HEK293 (cell line): Measurements from ENCODE around the gene SH3RF3.
"Not testable (repeated sequence)": the region's sequence is repeated elsewhere in the genome, so short reads cannot be mapped to it uniquely, and the experiment has no call there.

Experiments
- KLF9 ChIP-seq: fragments of 450-650 bp; formaldehyde crosslinking; IDR thresholded peaks from 2 replicates; pipeline ENCODE4 v1.5.1; 2016; ENCODE audit warnings: missing biosample characterization, missing genetic modification characterization, low read depth
- PRDM1 ChIP-seq: fragments of 450-650 bp; formaldehyde crosslinking; IDR thresholded peaks from 2 replicates; pipeline ENCODE4; 2016; ENCODE audit warnings: missing biosample characterization, missing genetic modification characterization
- REST ChIP-seq: fragments of 450-650 bp; formaldehyde crosslinking; IDR thresholded peaks from 2 replicates; pipeline ENCODE4 v1.5.1; 2016; ENCODE audit warnings: missing biosample characterization, missing genetic modification characterization
- YY1 ChIP-seq: fragments of 450-650 bp; formaldehyde crosslinking; IDR thresholded peaks from 2 replicates; pipeline ENCODE4 v1.5.1; 2018; ENCODE audit warnings: missing biosample characterization, missing genetic modification characterization
- ZNF280D ChIP-seq: fragments of 450-650 bp; formaldehyde crosslinking; IDR thresholded peaks from 2 replicates; pipeline ENCODE4 v1.5.1; 2016; ENCODE audit warnings: missing biosample characterization, missing genetic modification characterization
- ZNF473 ChIP-seq: fragments of 450-650 bp; formaldehyde crosslinking; IDR thresholded peaks from 2 replicates; pipeline ENCODE4 v1.5.1; 2017; ENCODE audit warnings: missing biosample characterization, missing genetic modification characterization
- ZNF549 ChIP-seq: fragments of 450-650 bp; IDR thresholded peaks from 2 replicates; pipeline ENCODE4 v1.5.1; 2018; ENCODE audit warnings: missing biosample characterization, missing genetic modification characterization, mild to moderate bottlenecking, inconsistent platforms, moderate library complexity
- ZNF776 ChIP-seq: fragments of 450-650 bp; formaldehyde crosslinking; IDR thresholded peaks from 2 replicates; pipeline ENCODE4 v1.5.0; 2017; ENCODE audit warnings: missing biosample characterization, missing genetic modification characterization, borderline replicate concordance
- TF ChIP-seq, protein P1 (sequence below): fragments of 450-650 bp; formaldehyde crosslinking; IDR thresholded peaks from 2 replicates; pipeline ENCODE4 v1.5.1; 2016; ENCODE audit warnings: missing biosample characterization, missing genetic modification characterization, low read depth
- TF ChIP-seq, protein P2 (sequence below): fragments of 450-650 bp; formaldehyde crosslinking; IDR thresholded peaks from 2 replicates; pipeline ENCODE4 v1.5.1; 2016; ENCODE audit warnings: missing biosample characterization, missing genetic modification characterization
- TF ChIP-seq, protein P3 (sequence below): fragments of 450-650 bp; formaldehyde crosslinking; IDR thresholded peaks from 2 replicates; pipeline ENCODE4 v1.5.1; 2016; ENCODE audit warnings: missing biosample characterization, missing genetic modification characterization

GRCh38 chr2:109162367-109162766 is 33.4 kb downstream of the SH3RF3 start:
- TF ChIP-seq, protein P1, sequence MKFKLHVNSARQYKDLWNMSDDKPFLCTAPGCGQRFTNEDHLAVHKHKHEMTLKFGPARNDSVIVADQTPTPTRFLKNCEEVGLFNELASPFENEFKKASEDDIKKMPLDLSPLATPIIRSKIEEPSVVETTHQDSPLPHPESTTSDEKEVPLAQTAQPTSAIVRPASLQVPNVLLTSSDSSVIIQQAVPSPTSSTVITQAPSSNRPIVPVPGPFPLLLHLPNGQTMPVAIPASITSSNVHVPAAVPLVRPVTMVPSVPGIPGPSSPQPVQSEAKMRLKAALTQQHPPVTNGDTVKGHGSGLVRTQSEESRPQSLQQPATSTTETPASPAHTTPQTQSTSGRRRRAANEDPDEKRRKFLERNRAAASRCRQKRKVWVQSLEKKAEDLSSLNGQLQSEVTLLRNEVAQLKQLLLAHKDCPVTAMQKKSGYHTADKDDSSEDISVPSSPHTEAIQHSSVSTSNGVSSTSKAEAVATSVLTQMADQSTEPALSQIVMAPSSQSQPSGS (tag by site-specific recombination): not testable (repeated sequence)
- not testable (repeated sequence) for TF ChIP-seq YY1; ZNF776 (tag by site-specific recombination); REST (tag by site-specific recombination); ZNF549 (tag by site-specific recombination); ZNF473 (tag by site-specific recombination); KLF9 (tag by site-specific recombination); PRDM1 (tag by site-specific recombination)
- TF ChIP-seq, protein P2, sequence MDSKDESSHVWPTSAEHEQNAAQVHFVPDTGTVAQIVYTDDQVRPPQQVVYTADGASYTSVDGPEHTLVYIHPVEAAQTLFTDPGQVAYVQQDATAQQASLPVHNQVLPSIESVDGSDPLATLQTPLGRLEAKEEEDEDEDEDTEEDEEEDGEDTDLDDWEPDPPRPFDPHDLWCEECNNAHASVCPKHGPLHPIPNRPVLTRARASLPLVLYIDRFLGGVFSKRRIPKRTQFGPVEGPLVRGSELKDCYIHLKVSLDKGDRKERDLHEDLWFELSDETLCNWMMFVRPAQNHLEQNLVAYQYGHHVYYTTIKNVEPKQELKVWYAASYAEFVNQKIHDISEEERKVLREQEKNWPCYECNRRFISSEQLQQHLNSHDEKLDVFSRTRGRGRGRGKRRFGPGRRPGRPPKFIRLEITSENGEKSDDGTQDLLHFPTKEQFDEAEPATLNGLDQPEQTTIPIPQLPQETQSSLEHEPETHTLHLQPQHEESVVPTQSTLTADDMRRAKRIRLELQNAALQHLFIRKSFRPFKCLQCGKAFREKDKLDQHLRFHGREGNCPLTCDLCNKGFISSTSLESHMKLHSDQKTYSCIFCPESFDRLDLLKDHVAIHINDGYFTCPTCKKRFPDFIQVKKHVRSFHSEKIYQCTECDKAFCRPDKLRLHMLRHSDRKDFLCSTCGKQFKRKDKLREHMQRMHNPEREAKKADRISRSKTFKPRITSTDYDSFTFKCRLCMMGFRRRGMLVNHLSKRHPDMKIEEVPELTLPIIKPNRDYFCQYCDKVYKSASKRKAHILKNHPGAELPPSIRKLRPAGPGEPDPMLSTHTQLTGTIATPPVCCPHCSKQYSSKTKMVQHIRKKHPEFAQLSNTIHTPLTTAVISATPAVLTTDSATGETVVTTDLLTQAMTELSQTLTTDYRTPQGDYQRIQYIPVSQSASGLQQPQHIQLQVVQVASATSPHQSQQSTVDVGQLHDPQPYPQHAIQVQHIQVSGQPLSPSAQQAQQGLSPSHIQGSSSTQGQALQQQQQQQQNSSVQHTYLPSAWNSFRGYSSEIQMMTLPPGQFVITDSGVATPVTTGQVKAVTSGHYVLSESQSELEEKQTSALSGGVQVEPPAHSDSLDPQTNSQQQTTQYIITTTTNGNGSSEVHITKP (tag by site-specific recombination): not testable (repeated sequence)
- TF ChIP-seq, protein P3, sequence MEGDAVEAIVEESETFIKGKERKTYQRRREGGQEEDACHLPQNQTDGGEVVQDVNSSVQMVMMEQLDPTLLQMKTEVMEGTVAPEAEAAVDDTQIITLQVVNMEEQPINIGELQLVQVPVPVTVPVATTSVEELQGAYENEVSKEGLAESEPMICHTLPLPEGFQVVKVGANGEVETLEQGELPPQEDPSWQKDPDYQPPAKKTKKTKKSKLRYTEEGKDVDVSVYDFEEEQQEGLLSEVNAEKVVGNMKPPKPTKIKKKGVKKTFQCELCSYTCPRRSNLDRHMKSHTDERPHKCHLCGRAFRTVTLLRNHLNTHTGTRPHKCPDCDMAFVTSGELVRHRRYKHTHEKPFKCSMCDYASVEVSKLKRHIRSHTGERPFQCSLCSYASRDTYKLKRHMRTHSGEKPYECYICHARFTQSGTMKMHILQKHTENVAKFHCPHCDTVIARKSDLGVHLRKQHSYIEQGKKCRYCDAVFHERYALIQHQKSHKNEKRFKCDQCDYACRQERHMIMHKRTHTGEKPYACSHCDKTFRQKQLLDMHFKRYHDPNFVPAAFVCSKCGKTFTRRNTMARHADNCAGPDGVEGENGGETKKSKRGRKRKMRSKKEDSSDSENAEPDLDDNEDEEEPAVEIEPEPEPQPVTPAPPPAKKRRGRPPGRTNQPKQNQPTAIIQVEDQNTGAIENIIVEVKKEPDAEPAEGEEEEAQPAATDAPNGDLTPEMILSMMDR (tag by site-specific recombination): not testable (repeated sequence)
- TF ChIP-seq ZNF280D (tag by site-specific recombination): 0 out of 2 replicates have a peak, but pooled peaks have one; percentile 27
